Measurements from ENCODE around the gene NAGS. TPM values are rescaled to one million over a fixed set of nuclear protein-coding genes. Genes with fewer than 3 reads are reported as not detected.
A peak's percentile ranks its signal among the peaks of the same experiment; 100 is the strongest.
"Not testable (repeated sequence)": the region's sequence is repeated elsewhere in the genome, so short reads cannot be mapped to it uniquely, and the experiment has no call there.

NAGS gene
- total RNA-seq, 1 donor from 2014 or later = 0.41 TPM

- FAIRE-seq (no peak), DNase-seq (ENCODE audit: low spot score in 2 of 2) (no peak)
Observed at GRCh38 chr17:43983196-43983514, 21.3 kb upstream of the NAGS start.

- FAIRE-seq (no peak), DNase-seq (ENCODE audit: low spot score in 2 of 2) (peak in 1 of 2 donors; percentile 37)
Observed at GRCh38 chr17:43983515-43984411, 20.7 kb upstream of the NAGS start.

GRCh38 chr17:43984521-43984920 lies 19.9 kb upstream of the NAGS start:
- DNase-seq (ENCODE audit: low spot score in 2 of 2) (no peak), FAIRE-seq (no peak)

- FAIRE-seq (no peak), DNase-seq (ENCODE audit: low spot score in 2 of 2) (peak in 1 of 2 donors; percentile 34)
Observed at GRCh38 chr17:43986225-43986981, 18.0 kb upstream of the NAGS start.

- FAIRE-seq (no peak), DNase-seq (ENCODE audit: low spot score in 2 of 2) (no peak)
Observed at GRCh38 chr17:43987131-43988021, 17.0 kb upstream of the NAGS start.

GRCh38 chr17:43988301-43988700 lies 16.1 kb upstream of the NAGS start:
- no peak for DNase-seq (ENCODE audit: low spot score in 2 of 2)
- FAIRE-seq = no peak

DNA sequence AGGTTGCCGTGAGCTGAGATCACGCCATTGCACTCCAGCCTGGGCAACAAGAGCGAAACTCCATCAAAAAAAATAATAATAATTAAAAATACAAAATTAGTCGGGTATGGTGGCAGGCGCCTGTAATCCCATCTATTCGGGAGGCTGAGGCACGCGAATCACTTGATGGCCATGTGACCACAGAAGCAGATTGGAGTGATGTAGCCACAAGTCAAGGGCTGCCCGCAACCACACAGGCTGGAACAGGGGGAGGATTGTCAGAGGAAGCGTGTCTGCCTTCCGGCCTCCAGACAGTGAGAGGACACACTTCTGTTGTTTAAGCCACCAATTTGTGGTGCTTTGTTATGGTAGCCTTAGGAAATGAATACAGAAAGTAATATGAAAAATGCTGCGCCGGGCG lies 11.8 kb upstream of the NAGS start:
- FAIRE-seq (no peak), DNase-seq (ENCODE audit: low spot score in 2 of 2) (no peak)

DNA sequence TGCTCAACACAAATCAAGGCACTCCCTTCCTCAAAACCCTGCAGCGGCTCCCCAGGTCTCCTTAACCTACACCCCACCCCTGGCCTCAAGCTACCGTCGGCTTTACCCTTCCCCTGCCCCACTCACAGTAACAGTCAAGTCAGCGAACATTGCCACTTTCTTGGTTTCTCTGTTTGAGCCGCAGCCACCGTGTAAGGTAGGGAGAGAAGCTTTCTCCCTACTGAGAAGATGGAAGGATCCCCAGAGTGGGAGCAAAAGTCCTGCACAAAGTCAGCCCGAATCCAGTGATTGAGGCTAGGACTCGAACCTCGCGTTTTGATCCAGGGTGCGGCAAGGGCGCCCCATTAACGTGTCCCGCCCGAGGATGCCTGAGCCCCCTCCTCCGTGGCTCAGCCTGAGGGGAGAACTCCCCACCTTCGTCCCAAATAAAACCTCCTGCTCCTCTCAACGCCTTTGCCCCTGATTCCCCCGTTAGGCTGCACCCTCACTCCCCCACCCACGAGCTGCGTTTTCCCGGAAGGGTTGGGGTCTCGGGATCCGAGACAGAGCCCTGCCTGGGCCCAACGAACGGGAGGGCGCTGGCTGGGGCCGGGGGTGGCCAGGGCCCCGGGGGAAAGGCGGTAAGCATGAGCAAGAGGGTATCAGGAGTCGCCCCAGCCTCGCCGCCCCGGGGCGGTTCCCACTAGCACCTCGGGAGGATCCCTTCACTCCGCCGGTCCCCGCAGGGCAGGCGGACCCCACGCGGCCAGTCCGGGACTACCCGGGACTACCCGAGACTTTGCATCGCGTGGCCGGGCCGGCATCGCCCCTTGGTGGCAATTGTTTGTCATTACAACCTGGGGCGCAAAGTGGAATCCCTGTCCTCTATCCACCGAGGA lies 9.9 kb upstream of the NAGS start:
- no peak for FAIRE-seq

GRCh38 chr17:43995150-43995471 lies 9.3 kb upstream of the NAGS start:
- DNase-seq (ENCODE audit: low spot score in 2 of 2) (no peak), FAIRE-seq (no peak)

More for the DNA sequence above, 9.9 kb upstream of the NAGS start:
- DNase-seq (ENCODE audit: low spot score in 2 of 2) = peak; percentile 63 to 82

DNA sequence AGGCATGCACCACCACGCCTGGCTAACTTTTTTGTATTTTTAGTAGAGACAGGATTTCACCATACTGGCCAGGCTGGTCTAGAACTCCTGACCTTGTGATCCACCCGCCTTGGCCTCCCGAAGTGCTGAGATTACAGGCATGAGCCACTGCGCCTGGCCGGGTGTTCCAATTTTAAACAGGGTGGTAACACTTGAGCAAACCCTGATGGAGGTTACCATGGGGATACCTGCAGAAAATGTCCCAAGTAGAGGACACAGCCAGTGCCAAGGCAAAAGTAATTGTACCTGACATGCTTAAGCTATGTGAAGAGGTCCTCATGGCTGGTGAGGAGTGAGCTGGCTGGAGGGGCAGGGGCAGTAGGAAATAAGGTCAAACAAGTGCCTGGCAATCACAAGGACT lies 7.2 kb upstream of the NAGS start:
- not testable (repeated sequence) for FAIRE-seq; DNase-seq (ENCODE audit: low spot score in 2 of 2)

GRCh38 chr17:43998552-43998951 lies 5.9 kb upstream of the NAGS start:
- DNase-seq (ENCODE audit: low spot score in 2 of 2) = no peak
- no peak for FAIRE-seq

- no peak for DNase-seq (ENCODE audit: low spot score in 2 of 2)
- FAIRE-seq = no peak
Observed at GRCh38 chr17:43999024-43999423, 5.4 kb upstream of the NAGS start.

DNA sequence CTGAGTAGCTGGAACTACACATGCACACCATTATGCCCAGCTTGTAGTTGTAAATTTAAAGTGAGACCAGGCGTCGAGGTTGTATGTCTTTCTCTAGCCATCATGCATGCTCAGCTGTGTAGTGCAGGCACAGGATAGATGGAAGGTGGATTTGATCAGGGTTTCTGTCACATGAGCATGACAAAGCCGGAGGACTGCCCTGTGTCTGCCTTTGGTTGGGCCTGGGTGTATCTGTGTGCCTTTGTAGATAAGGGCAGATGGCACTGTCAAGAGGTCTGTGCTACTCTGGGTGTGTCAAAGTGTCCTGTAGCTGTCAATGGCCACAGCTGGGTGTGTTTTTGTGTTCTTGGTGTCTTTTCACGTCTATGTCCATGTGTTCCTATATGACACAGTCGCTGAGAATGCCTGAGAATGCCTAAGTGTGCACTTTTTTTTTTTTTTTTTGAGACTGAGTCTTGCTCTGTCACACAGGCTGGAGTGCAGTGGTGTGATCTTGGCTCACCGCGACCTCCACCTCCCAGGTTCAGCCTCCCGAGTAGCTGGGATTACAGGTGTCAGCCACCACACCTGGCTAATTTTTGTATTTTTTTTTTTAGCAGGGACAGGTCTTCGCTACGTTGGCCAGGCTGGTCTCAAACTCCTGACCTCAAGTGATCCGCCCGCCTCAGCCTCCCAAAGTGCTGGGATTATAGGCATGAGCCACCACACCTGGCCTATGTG lies 4.1 kb upstream of the NAGS start:
- DNase-seq (ENCODE audit: low spot score in 2 of 2) = no peak
- FAIRE-seq = no peak

- DNase-seq (ENCODE audit: low spot score in 2 of 2) = no peak
- no peak for FAIRE-seq
Observed at GRCh38 chr17:44000871-44001460, 3.5 kb upstream of the NAGS start.

- DNase-seq (ENCODE audit: low spot score in 2 of 2) (no peak), FAIRE-seq (no peak)
Observed at GRCh38 chr17:44001461-44001920, 2.9 kb upstream of the NAGS start.

GRCh38 chr17:44002141-44002848 lies 2.1 kb upstream of the NAGS start:
- FAIRE-seq (no peak), DNase-seq (ENCODE audit: low spot score in 2 of 2) (no peak)

GRCh38 chr17:44004761-44005526 lies 522 bp downstream of the NAGS start:
- DNase-seq (ENCODE audit: low spot score in 2 of 2) = no peak
- no peak for FAIRE-seq

Measured in frontal cortex (tissue), 4 donors.